Measurements from ENCODE around the gene CNOT6L.

DNA sequence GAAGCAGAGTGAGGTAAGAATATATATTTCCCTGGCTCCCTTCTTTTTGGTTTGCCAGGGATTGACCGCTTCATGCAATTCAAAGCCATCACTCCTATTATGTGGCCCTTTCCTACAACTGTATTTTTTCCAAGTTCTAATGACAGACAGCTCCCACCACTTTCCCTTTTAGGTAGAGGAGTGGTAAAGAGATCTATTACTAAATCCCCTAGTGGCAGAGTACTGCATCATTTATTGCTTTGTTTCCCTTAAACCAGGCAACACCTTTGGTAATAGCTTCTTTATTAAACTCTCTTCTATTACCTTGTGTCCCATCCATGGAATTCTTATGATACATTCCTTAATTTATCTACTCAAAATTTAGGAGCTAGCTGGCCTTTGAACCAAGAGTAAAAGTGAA is 90.7 kb downstream of the CNOT6L start:
- TF ChIP-seq, protein P1, sequence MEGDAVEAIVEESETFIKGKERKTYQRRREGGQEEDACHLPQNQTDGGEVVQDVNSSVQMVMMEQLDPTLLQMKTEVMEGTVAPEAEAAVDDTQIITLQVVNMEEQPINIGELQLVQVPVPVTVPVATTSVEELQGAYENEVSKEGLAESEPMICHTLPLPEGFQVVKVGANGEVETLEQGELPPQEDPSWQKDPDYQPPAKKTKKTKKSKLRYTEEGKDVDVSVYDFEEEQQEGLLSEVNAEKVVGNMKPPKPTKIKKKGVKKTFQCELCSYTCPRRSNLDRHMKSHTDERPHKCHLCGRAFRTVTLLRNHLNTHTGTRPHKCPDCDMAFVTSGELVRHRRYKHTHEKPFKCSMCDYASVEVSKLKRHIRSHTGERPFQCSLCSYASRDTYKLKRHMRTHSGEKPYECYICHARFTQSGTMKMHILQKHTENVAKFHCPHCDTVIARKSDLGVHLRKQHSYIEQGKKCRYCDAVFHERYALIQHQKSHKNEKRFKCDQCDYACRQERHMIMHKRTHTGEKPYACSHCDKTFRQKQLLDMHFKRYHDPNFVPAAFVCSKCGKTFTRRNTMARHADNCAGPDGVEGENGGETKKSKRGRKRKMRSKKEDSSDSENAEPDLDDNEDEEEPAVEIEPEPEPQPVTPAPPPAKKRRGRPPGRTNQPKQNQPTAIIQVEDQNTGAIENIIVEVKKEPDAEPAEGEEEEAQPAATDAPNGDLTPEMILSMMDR (IDR thresholded peaks at IDR 0.05): no peak
- TF ChIP-seq POLR2AphosphoS5 (IDR thresholded peaks at IDR 0.05) (no peak), POLR2A (IDR thresholded peaks at IDR 0.05; ENCODE audit: low read depth) (no peak), EP300 (IDR thresholded peaks at IDR 0.05) (no peak)

Data from esophagus muscularis mucosa (tissue), 4 donors.